C4-2B (cell line): ENCODE results near the gene RECQL.

Experiments used
- ZFX ChIP-seq: fragments of 450-650 bp; IDR thresholded peaks from 2 replicates; pipeline ENCODE4 v1.6.1; 2017
- TF ChIP-seq, protein P1 (sequence below): fragments of 450-650 bp; conservative IDR thresholded peaks from 2 replicates; pipeline ENCODE4 v1.5.1; 2017; ENCODE audit warnings: mild to moderate bottlenecking

DNA sequence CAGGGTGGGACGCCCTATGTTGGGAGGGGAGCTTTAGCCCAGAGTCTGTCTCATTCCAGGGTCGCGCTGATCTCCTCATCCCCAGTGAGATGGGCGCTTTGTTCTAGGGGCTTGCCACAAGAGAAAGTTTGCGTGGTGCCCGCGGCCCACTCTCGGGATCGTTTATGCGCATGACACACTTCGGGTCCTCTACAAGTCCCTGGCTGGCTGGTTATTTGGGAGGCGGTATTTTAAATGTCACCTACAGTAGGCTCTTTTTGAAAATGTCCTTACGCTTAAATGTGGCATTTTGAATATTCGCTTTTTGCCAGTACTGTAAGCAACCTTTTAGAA is 695 bp upstream of the RECQL start:
- TF ChIP-seq, protein P1, sequence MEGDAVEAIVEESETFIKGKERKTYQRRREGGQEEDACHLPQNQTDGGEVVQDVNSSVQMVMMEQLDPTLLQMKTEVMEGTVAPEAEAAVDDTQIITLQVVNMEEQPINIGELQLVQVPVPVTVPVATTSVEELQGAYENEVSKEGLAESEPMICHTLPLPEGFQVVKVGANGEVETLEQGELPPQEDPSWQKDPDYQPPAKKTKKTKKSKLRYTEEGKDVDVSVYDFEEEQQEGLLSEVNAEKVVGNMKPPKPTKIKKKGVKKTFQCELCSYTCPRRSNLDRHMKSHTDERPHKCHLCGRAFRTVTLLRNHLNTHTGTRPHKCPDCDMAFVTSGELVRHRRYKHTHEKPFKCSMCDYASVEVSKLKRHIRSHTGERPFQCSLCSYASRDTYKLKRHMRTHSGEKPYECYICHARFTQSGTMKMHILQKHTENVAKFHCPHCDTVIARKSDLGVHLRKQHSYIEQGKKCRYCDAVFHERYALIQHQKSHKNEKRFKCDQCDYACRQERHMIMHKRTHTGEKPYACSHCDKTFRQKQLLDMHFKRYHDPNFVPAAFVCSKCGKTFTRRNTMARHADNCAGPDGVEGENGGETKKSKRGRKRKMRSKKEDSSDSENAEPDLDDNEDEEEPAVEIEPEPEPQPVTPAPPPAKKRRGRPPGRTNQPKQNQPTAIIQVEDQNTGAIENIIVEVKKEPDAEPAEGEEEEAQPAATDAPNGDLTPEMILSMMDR, result no peak
- no peak for TF ChIP-seq ZFX
